Thyroid gland (tissue), 4 donors: ENCODE results near the gene AXL. TPM values are rescaled to one million over a fixed set of nuclear protein-coding genes. Genes with fewer than 3 reads are reported as not detected.

Experiments used
- DNase-seq, 2 donors: peaks; one replicate each; pipeline ENCODE4 v3.0.0-alpha.2; 2019
- H3K27ac ChIP-seq, 3 donors: fragments of 200-600 bp; sonication (generic); 1 replicate in 2 of 3; 2 replicates in 1 of 3; pipeline ENCODE4 v1.5.1; 2016 to 2019; ENCODE audit warnings: mild to moderate bottlenecking in 1 of 3, moderate library complexity in 1 of 3
- H3K27me3 ChIP-seq: fragments of 200-600 bp; sonication (generic); one replicate; pipeline ENCODE4 v1.5.1; 2019
- H3K36me3 ChIP-seq, 2 donors: fragments of 200-600 bp; sonication (generic); one replicate each; pipeline ENCODE4 v1.5.1; 2016 to 2019
- H3K4me1 ChIP-seq, 2 donors: fragments of 200-600 bp; sonication (generic); one replicate each; pipeline ENCODE4 v1.5.1; 2017 to 2019
- H3K4me3 ChIP-seq, 3 donors: fragments of 200-600 bp; sonication (generic); replicated peaks in 1 of 3; 1 replicate in 2 of 3; 2 replicates in 1 of 3; pipeline ENCODE4 v1.5.1; 2016; ENCODE audit warnings: mild to moderate bottlenecking in 1 of 3
- H3K9me3 ChIP-seq: fragments of 200-600 bp; sonication (generic); one replicate; pipeline ENCODE4 v1.5.1; 2017
- POLR2A ChIP-seq, 2 donors: fragments of 450-650 bp; IDR thresholded peaks; one replicate each; pipeline ENCODE4 v1.6.1; 2017; ENCODE audit warnings: antibody characterized with exemption in 2 of 2, mild to moderate bottlenecking in 2 of 2, moderate library complexity in 1 of 2
- WGBS, 2 donors: methylation state at CpG; one replicate each; pipeline ENCODE4 v1.1.5; 2017; 5-methylcytosine and 5-hydroxymethylcytosine counted together
- intact Hi-C: fragments of 100-400 bp; cut with DNase I; formaldehyde crosslinking; loops from one replicate; pipeline ENCODE4 v1.15.1; 2023
- total RNA-seq, 4 donors: library from RNA; depleted of rRNA; stranded (reverse); fragments of >200 nt; gene quantifications; one replicate each; pipeline ENCODE4 v1.2.3, GENCODE V29; 2016
- TF ChIP-seq, protein P1 (sequence below), 6 experiments: fragments of 200-600 bp in 3 of 6; fragments of 450-650 bp in 3 of 6; sonication (generic) in 3 of 6; IDR thresholded peaks; one replicate each; pipeline ENCODE4 v1.5.1; 2016 to 2019; ENCODE audit warnings: antibody characterized with exemption in 6 of 6, mild to moderate bottlenecking in 2 of 6, inconsistent platforms in 1 of 6, moderate library complexity in 1 of 6

AXL gene
- total RNA-seq, 4 donors from 2014 or later: 17.5 to 61.3 (median 35.4) TPM

DNA sequence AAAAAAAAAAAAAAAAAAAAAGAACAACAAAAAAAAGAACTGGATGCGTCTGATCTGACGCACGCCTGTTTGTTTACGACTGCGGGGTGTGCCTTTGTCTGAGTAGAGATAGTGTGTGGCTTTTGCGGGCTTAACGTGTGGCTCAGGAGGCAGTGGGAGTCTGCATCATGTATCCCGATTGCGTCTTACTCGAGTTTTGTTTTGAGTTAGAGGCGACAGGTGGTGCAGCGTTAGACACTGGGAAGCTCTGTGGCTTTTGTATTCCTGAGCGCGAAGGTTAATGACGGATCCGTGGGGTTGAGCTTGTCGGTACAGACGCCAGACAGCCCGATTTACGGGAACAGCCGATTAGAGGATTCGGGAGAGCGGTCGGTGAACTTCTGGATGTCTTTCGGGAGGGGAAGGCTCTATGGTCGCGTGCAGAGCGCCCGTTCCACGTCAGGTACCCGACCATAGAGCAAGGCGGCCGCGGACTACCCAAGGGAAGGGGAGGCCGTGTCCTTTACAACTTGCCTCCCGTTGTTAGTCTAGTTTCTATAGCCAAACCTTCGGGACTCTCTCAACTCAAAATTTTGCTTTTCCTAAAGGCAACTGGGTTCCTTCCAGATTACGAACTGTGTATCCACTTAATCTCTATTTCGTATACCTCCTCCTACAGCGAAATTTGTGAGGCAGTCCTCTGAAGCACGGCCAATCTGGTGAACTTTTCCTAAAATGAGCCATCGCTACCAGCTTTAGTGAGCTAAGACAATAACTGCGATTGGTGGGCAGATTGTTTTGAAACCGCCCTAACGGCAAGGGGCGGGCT, 44.2 kb downstream of the AXL start:
- intact Hi-C loops: loop anchor here (5.0 kb wide), 1 partner anchor 61 kb away; no protein-coding TSS in a partner anchor
- peak; percentile 74 to 78 for DNase-seq

DNA sequence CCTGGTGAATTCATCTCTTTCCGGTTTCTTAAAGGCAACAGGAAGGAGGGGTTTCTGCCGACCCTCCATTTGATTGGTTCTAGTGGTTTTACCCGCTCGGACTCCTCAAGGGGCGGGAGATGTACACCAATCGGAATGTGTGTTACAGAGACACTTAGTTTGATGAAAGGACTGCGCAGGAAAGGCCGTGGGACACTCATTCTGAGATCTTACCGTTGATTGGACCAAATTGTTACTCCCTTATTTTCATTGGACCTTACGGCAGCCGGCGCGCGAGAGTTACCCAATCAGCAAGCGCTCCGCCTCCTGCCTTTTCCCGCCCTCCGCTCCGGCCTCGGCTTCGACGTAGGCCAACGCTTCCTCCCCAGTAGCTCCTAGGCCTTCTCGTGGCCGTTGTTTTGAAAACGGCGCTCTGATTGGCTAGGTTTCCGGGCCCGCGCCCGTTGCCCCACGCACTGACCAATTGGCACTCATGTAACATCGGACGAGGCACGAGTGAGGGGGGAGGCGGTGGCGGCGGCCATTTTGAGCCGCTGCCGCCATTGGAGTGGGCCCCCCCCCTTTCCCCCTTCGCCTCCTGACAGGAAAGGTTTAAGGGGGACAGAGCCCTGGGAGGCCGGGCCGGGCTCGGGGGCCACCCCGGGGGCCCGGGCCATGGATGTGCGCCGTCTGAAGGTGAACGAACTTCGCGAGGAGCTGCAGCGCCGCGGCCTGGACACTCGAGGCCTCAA, 45.0 kb downstream of the AXL start, which contains the start of gene HNRNPUL1:
Gene HNRNPUL1 (plus strand): TSS at position 523 of the 731 bp plus-strand sequence. CDS start 132 bp downstream, at position 655.
- H3K27me3 ChIP-seq: no peaks in the 10 kb centered on the region
- intact Hi-C loops: loop anchor here (5.0 kb wide), 1 partner anchor 62 kb away; no protein-coding TSS in a partner anchor
- TF ChIP-seq, protein P1, sequence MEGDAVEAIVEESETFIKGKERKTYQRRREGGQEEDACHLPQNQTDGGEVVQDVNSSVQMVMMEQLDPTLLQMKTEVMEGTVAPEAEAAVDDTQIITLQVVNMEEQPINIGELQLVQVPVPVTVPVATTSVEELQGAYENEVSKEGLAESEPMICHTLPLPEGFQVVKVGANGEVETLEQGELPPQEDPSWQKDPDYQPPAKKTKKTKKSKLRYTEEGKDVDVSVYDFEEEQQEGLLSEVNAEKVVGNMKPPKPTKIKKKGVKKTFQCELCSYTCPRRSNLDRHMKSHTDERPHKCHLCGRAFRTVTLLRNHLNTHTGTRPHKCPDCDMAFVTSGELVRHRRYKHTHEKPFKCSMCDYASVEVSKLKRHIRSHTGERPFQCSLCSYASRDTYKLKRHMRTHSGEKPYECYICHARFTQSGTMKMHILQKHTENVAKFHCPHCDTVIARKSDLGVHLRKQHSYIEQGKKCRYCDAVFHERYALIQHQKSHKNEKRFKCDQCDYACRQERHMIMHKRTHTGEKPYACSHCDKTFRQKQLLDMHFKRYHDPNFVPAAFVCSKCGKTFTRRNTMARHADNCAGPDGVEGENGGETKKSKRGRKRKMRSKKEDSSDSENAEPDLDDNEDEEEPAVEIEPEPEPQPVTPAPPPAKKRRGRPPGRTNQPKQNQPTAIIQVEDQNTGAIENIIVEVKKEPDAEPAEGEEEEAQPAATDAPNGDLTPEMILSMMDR (IDR thresholded peaks at IDR 0.05): peak in 1 of 6 experiments; percentile 15
- peak in 1 of 2 donors; percentile 52 for TF ChIP-seq POLR2A (IDR thresholded peaks at IDR 0.05)
- peak within 1 kb of the TSS; percentile 80 to 98 (median 96) for H3K4me3 ChIP-seq
- peak within 1 kb of the TSS; percentile 98 to 99 (median 98) for H3K27ac ChIP-seq
- WGBS, 2 donors: 1% methylated on average over 28 to 33 of the region's 55 CpGs
- peaks cover 12 to 18% of the 10 kb centered on the region in 2 donors for H3K36me3 ChIP-seq
- H3K9me3 ChIP-seq: no peaks in the 10 kb centered on the region
- peak; percentile 99 for DNase-seq
- peaks cover 13 to 22% of the 10 kb centered on the region in 2 donors for H3K4me1 ChIP-seq

More for the DNA sequence above, 44.2 kb downstream of the AXL start:
- WGBS, 2 donors: 0% methylated on average over 44 to 46 of the region's 46 CpGs
- H3K4me1 ChIP-seq: peaks cover 13 to 22% of the 10 kb centered on the region in 2 donors
- H3K9me3 ChIP-seq: no peaks in the 10 kb centered on the region
- peak overlapping the region; percentile 32 to 59 (median 54) for H3K4me3 ChIP-seq
- H3K27ac ChIP-seq: peak overlapping the region; percentile 93 to 98 (median 98)
- no peaks in the 10 kb centered on the region for H3K27me3 ChIP-seq
- TF ChIP-seq, protein P1 (IDR thresholded peaks at IDR 0.05): no peak
- peak; percentile 83 to 98 for TF ChIP-seq POLR2A (IDR thresholded peaks at IDR 0.05)
- peaks cover 4 to 10% of the 10 kb centered on the region in 2 donors for H3K36me3 ChIP-seq

- intact Hi-C loops: loop anchor here (5.0 kb wide), 2 partner anchors 43 to 62 kb away; no protein-coding TSS in a partner anchor
- peak; percentile 59 to 70 for DNase-seq
- peaks cover 13 to 22% of the 10 kb centered on the region in 2 donors for H3K4me1 ChIP-seq
These were observed 45.8 kb downstream of the AXL start for GRCh38 chr19:41264581-41265394.

More at GRCh38 chr19:41264581-41265394, 45.8 kb downstream of the AXL start:
- no peak for TF ChIP-seq POLR2A (IDR thresholded peaks at IDR 0.05)
- TF ChIP-seq, protein P1 (IDR thresholded peaks at IDR 0.05): no peak
- Histone ChIP-seq H3K36me3 (peaks cover 19 to 25% of the 10 kb centered on the region in 2 donors), H3K27me3 (no peaks in the 10 kb centered on the region), H3K27ac (peak overlapping the region; percentile 98 to 99 (median 98)), H3K4me3 (peak overlapping the region; percentile 80 to 98 (median 96)), H3K9me3 (no peaks in the 10 kb centered on the region)
- 0% methylated on average over 23 to 28 of the region's 75 CpGs for WGBS, 2 donors
